Testis (tissue), 3 donors: Measurements from ENCODE around the gene ST8SIA3. TPM values are rescaled to one million over a fixed set of nuclear protein-coding genes. Genes with fewer than 3 reads are reported as not detected.
"Not testable (repeated sequence)": the region's sequence is repeated elsewhere in the genome, so short reads cannot be mapped to it uniquely, and the experiment has no call there.

Experiments
- DNase-seq: peaks from one replicate; pipeline ENCODE4 v3.0.0-alpha.2; 2019
- H3K27ac ChIP-seq, 2 donors: fragments of 200-600 bp; sonication (generic); one replicate each; pipeline ENCODE4 v1.5.1; 2019
- H3K27me3 ChIP-seq: fragments of 200-600 bp; sonication (generic); one replicate; pipeline ENCODE4 v1.5.1; 2019
- H3K36me3 ChIP-seq: fragments of 200-600 bp; sonication (generic); one replicate; pipeline ENCODE4 v1.5.1; 2017; ENCODE audit warnings: low read depth; ENCODE audit errors: missing control alignments
- H3K4me1 ChIP-seq: fragments of 200-600 bp; sonication (generic); one replicate; pipeline ENCODE4 v1.5.1; 2019
- H3K4me3 ChIP-seq, 2 donors: fragments of 200-600 bp; sonication (generic); one replicate each; pipeline ENCODE4 v1.5.1; 2017 to 2019
- H3K9me3 ChIP-seq: fragments of 200-600 bp; sonication (generic); one replicate; pipeline ENCODE4 v1.5.1; 2017
- CTCF ChIP-seq, 3 experiments: fragments of 450-650 bp in 2 of 3; fragments of 200-600 bp in 1 of 3; sonication (generic) in 1 of 3; IDR thresholded peaks; one replicate each; pipeline ENCODE4 v1.5.1; 2016 to 2019; ENCODE audit warnings: antibody characterized with exemption in 3 of 3, mild to moderate bottlenecking in 2 of 3, moderate library complexity in 1 of 3
- POLR2A ChIP-seq: fragments of 450-650 bp; IDR thresholded peaks from one replicate; pipeline ENCODE4 v1.6.1; 2017; ENCODE audit warnings: antibody characterized with exemption, mild to moderate bottlenecking, moderate library complexity
- WGBS, 2 donors: methylation state at CpG; one replicate each; pipeline ENCODE4 v1.1.5; 2018; 5-methylcytosine and 5-hydroxymethylcytosine counted together
- intact Hi-C: fragments of 100-400 bp; cut with DNase I; formaldehyde crosslinking; loops from one replicate; pipeline ENCODE4 v1.15.1; 2023; ENCODE audit warnings: low total_unique reads
- polyA plus RNA-seq: library from polyadenylated mRNA; stranded (reverse); fragments of 350-450 nt; fragmentation: Illumina TruSeq; extraction: RNeasy Lipid Tissue Mini Kit (QIAGEN cat#74804); gene quantifications from one replicate; pipeline ENCODE4 v1.2.3, GENCODE V29; 2014; ENCODE audit warnings: low read depth, low replicate concordance; ENCODE audit not compliant: insufficient read depth
- total RNA-seq, 2 donors: library from RNA; depleted of rRNA; stranded (reverse); fragments of >200 nt; gene quantifications; one replicate each; pipeline ENCODE4 v1.2.3, GENCODE V29; 2016

Gene ST8SIA3
- total and polyA plus RNA-seq, 3 donors from 2014 or later, result 0.93 to 2.5 (median 1.6) TPM

GRCh38 chr18:57373017-57373416, 20.7 kb downstream of the ST8SIA3 start:
- H3K4me1 ChIP-seq, result no peaks in the 10 kb centered on the region
- intact Hi-C loops, result no loop called here
- DNase-seq, result no peak
- 83 to 90% methylated on average over 4 of the region's 4 CpGs for WGBS, 2 donors
- no peak overlapping the region for H3K4me3 ChIP-seq
- no peaks in the 10 kb centered on the region for H3K27me3 ChIP-seq
- H3K27ac ChIP-seq, result no peak overlapping the region
- no peaks in the 10 kb centered on the region for H3K9me3 ChIP-seq
- no peaks in the 10 kb centered on the region for H3K36me3 ChIP-seq
- TF ChIP-seq CTCF (IDR thresholded peaks at IDR 0.05) (no peak), POLR2A (no peak)

- TF ChIP-seq POLR2A (no peak), CTCF (IDR thresholded peaks at IDR 0.05) (no peak)
- Histone ChIP-seq H3K36me3 (no peaks in the 10 kb centered on the region), H3K9me3 (no peaks in the 10 kb centered on the region), H3K4me1 (no peaks in the 10 kb centered on the region), H3K27ac (no peak overlapping the region), H3K27me3 (no peaks in the 10 kb centered on the region), H3K4me3 (no peak overlapping the region)
- 81 to 91% methylated on average over 2 of the region's 2 CpGs for WGBS, 2 donors
- intact Hi-C loops, result no loop called here
- no peak for DNase-seq
Observed at GRCh38 chr18:57376503-57376902, 24.1 kb downstream of the ST8SIA3 start.

GRCh38 chr18:57389271-57389670, 36.9 kb downstream of the ST8SIA3 start:
- Histone ChIP-seq H3K36me3 (no peaks in the 10 kb centered on the region), H3K27ac (no peak overlapping the region), H3K4me1 (no peaks in the 10 kb centered on the region), H3K27me3 (no peaks in the 10 kb centered on the region), H3K9me3 (no peaks in the 10 kb centered on the region), H3K4me3 (no peak overlapping the region)
- TF ChIP-seq CTCF (IDR thresholded peaks at IDR 0.05) (no peak), POLR2A (no peak)
- 57 to 58% methylated on average over 2 of the region's 2 CpGs for WGBS, 2 donors
- intact Hi-C loops, result no loop called here
- DNase-seq, result no peak

- intact Hi-C loops, result no loop called here
- no peak overlapping the region for H3K4me3 ChIP-seq
- no peaks in the 10 kb centered on the region for H3K4me1 ChIP-seq
- no peaks in the 10 kb centered on the region for H3K9me3 ChIP-seq
- WGBS, 2 donors, result 43 to 47% methylated on average over 3 of the region's 3 CpGs
- H3K36me3 ChIP-seq, result no peaks in the 10 kb centered on the region
- TF ChIP-seq CTCF (IDR thresholded peaks at IDR 0.05) (no peak), POLR2A (no peak)
- no peak for DNase-seq
- H3K27me3 ChIP-seq, result no peaks in the 10 kb centered on the region
- H3K27ac ChIP-seq, result no peak overlapping the region
Observed at GRCh38 chr18:57390044-57390443, 37.7 kb downstream of the ST8SIA3 start.

GRCh38 chr18:57394749-57395148, 42.4 kb downstream of the ST8SIA3 start:
- H3K36me3 ChIP-seq, intact Hi-C loops, H3K27ac ChIP-seq, H3K4me3 ChIP-seq, H3K4me1 ChIP-seq, H3K9me3 ChIP-seq, H3K27me3 ChIP-seq, DNase-seq: not testable (repeated sequence)
- WGBS, 2 donors, result 87 to 96% methylated on average over 1 of the region's 1 CpG

- intact Hi-C loops, DNase-seq, H3K4me3 ChIP-seq, H3K4me1 ChIP-seq, H3K9me3 ChIP-seq, H3K27ac ChIP-seq, H3K36me3 ChIP-seq, H3K27me3 ChIP-seq: not testable (repeated sequence)
- WGBS, 2 donors, result 92 to 94% methylated on average over 7 of the region's 7 CpGs
Observed at GRCh38 chr18:57396831-57397230, 44.5 kb downstream of the ST8SIA3 start.
